Measurements from ENCODE around the gene HLA-DRB1. TPM values are rescaled to one million over a fixed set of nuclear protein-coding genes. Genes with fewer than 3 reads are reported as not detected.
"Not testable (repeated sequence)": the region's sequence is repeated elsewhere in the genome, so short reads cannot be mapped to it uniquely, and the experiment has no call there.

The HLA-DRB1 gene
- total RNA-seq, 2 experiments from 2014 or later = 111 to 132 TPM

DNA sequence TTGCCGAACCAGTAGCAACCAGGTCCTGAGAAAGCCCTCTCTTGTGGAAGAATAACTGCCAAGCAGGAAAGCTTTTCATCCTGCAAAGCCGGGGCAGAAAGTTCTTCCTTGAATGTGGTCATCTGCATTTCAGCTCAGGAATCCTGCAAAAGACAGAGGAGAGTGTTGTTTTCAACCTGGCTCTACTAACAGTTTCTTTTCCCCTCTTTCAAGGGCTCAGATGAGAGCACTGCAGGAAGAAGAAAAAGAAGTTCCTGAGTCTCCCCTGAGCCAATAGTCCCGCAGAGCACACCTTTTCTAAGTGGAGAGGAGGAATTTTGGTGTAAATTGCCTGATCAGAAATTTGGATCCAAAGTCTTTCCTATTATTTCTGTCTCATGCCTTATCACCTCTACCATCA, 10.7 kb downstream of the HLA-DRB1 start:
- H4K20me1 ChIP-seq (ENCODE audit: insufficient read depth, low read length) = no peaks in the 10 kb centered on the region
- no peak overlapping the region for H3K4me2 ChIP-seq (ENCODE audit: low read length)
- peaks cover 50% of the 10 kb centered on the region for H3K36me3 ChIP-seq (ENCODE audit: insufficient read depth, low read length)
- H3K4me1 ChIP-seq (ENCODE audit: insufficient read depth, low read length, poor library complexity, severe bottlenecking) = no peaks in the 10 kb centered on the region
- intact Hi-C loops (cut with micrococcal nuclease; ENCODE audit: unreplicated experiment) = no loop called here
- no TSS peak for BruUV-seq (replicated peaks)
- CTCF ChIA-PET (ENCODE audit: unreplicated experiment) = no interaction called here
- no peak overlapping the region for H2AFZ ChIP-seq (ENCODE audit: low read length)
- H3K4me3 ChIP-seq (ENCODE audit: low read depth, low read length, poor library complexity, severe bottlenecking) = no peak overlapping the region
- H3K9me3 ChIP-seq (ENCODE audit: low read length) = no peaks in the 10 kb centered on the region
- H3K9me2 ChIP-seq (ENCODE audit: insufficient read depth, low read length) = no peaks in the 10 kb centered on the region
- no peaks in the 10 kb centered on the region for H3K79me2 ChIP-seq (ENCODE audit: insufficient read depth, low read depth, low read length)
- POLR2A ChIA-PET = interaction anchor here (0.6 kb wide), 1 partner anchor 1185 kb away, joined by 4 read pairs; no protein-coding TSS in a partner anchor
- no peak overlapping the region for H3K27ac ChIP-seq (ENCODE audit: low read depth, low read length, poor library complexity, severe bottlenecking)
- no peak for DNase-seq (ENCODE audit: low spot score)
- TF ChIP-seq, protein P1, sequence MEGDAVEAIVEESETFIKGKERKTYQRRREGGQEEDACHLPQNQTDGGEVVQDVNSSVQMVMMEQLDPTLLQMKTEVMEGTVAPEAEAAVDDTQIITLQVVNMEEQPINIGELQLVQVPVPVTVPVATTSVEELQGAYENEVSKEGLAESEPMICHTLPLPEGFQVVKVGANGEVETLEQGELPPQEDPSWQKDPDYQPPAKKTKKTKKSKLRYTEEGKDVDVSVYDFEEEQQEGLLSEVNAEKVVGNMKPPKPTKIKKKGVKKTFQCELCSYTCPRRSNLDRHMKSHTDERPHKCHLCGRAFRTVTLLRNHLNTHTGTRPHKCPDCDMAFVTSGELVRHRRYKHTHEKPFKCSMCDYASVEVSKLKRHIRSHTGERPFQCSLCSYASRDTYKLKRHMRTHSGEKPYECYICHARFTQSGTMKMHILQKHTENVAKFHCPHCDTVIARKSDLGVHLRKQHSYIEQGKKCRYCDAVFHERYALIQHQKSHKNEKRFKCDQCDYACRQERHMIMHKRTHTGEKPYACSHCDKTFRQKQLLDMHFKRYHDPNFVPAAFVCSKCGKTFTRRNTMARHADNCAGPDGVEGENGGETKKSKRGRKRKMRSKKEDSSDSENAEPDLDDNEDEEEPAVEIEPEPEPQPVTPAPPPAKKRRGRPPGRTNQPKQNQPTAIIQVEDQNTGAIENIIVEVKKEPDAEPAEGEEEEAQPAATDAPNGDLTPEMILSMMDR (conservative IDR thresholded peaks at IDR 0.05; ENCODE audit: low read length) = no peak
- no peak for TF ChIP-seq EZH2phosphoT487 (IDR thresholded peaks at IDR 0.05; ENCODE audit: borderline replicate concordance, low read depth, low read length)

- POLR2A ChIA-PET = interaction anchor here (0.6 kb wide), 1 partner anchor 94 kb away, joined by 3 read pairs; no protein-coding TSS in a partner anchor
- H3K4me2 ChIP-seq (ENCODE audit: low read length); H3K9me2 ChIP-seq (ENCODE audit: insufficient read depth, low read length); H3K27ac ChIP-seq (ENCODE audit: low read depth, low read length, poor library complexity, severe bottlenecking); H3K4me3 ChIP-seq (ENCODE audit: low read depth, low read length, poor library complexity, severe bottlenecking); H4K20me1 ChIP-seq (ENCODE audit: insufficient read depth, low read length); BruUV-seq (replicated peaks); H3K9me3 ChIP-seq (ENCODE audit: low read length); H3K4me1 ChIP-seq (ENCODE audit: insufficient read depth, low read length, poor library complexity, severe bottlenecking); H2AFZ ChIP-seq (ENCODE audit: low read length); DNase-seq (ENCODE audit: low spot score); H3K79me2 ChIP-seq (ENCODE audit: insufficient read depth, low read depth, low read length); intact Hi-C loops (cut with micrococcal nuclease; ENCODE audit: unreplicated experiment); CTCF ChIA-PET (ENCODE audit: unreplicated experiment): not testable (repeated sequence)
- peaks cover 48% of the 10 kb centered on the region for H3K36me3 ChIP-seq (ENCODE audit: insufficient read depth, low read length)
Measured at GRCh38 chr6:32577493-32577892, 12.2 kb downstream of the HLA-DRB1 start.

DNA sequence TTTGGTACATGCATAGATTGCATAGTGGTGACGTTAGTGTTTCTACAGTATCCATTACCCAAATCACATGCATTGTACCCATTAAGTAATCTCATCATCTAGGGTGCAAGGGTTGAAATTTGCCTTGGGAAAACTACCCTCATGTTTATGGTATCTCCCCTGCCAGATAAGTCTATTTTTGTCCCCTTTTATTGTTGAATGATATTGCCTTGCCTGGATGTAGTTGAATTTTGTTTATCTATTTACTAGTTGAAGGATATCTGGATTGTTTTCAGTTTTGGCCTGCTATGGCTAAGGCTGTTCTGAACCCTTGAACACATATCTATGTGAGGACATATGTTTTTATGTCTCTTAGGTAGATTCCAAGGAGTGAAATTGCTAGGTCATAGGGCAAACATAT, 13.4 kb downstream of the HLA-DRB1 start:
- BruUV-seq (replicated peaks) = TSS peak; percentile 48
- no peak overlapping the region for H2AFZ ChIP-seq (ENCODE audit: low read length)
- no peak overlapping the region for H3K4me3 ChIP-seq (ENCODE audit: low read depth, low read length, poor library complexity, severe bottlenecking)
- peaks cover 36% of the 10 kb centered on the region for H3K36me3 ChIP-seq (ENCODE audit: insufficient read depth, low read length)
- no peaks in the 10 kb centered on the region for H3K79me2 ChIP-seq (ENCODE audit: insufficient read depth, low read depth, low read length)
- H3K9me2 ChIP-seq (ENCODE audit: insufficient read depth, low read length) = no peaks in the 10 kb centered on the region
- ChIA-PET CTCF (ENCODE audit: unreplicated experiment) (no interaction called here), POLR2A (no interaction called here)
- H4K20me1 ChIP-seq (ENCODE audit: insufficient read depth, low read length) = no peaks in the 10 kb centered on the region
- H3K27ac ChIP-seq (ENCODE audit: low read depth, low read length, poor library complexity, severe bottlenecking) = no peak overlapping the region
- no peaks in the 10 kb centered on the region for H3K9me3 ChIP-seq (ENCODE audit: low read length)
- TF ChIP-seq EZH2phosphoT487 (IDR thresholded peaks at IDR 0.05; ENCODE audit: borderline replicate concordance, low read depth, low read length) = no peak
- TF ChIP-seq, protein P1 (conservative IDR thresholded peaks at IDR 0.05; ENCODE audit: low read length) = no peak
- intact Hi-C loops (cut with micrococcal nuclease; ENCODE audit: unreplicated experiment) = no loop called here
- H3K4me1 ChIP-seq (ENCODE audit: insufficient read depth, low read length, poor library complexity, severe bottlenecking) = no peaks in the 10 kb centered on the region
- no peak overlapping the region for H3K4me2 ChIP-seq (ENCODE audit: low read length)
- no peak for DNase-seq (ENCODE audit: low spot score)
